HG02840 (cell line): ENCODE measurements around the gene SBNO2.

Experiments used
- ATAC-seq: cut with Tn5 transposase; IDR thresholded peaks from one replicate; pipeline ENCODE4 v1.9.1; 2021; ENCODE audit warnings: mild to moderate bottlenecking, moderate library complexity, moderate number of reproducible peaks; ENCODE audit not compliant: unreplicated experiment, low FRiP score

SBNO2 gene

GRCh38 chr19:1064661-1065605, 109.1 kb downstream of the SBNO2 start:
- ATAC-seq, result no peak

DNA sequence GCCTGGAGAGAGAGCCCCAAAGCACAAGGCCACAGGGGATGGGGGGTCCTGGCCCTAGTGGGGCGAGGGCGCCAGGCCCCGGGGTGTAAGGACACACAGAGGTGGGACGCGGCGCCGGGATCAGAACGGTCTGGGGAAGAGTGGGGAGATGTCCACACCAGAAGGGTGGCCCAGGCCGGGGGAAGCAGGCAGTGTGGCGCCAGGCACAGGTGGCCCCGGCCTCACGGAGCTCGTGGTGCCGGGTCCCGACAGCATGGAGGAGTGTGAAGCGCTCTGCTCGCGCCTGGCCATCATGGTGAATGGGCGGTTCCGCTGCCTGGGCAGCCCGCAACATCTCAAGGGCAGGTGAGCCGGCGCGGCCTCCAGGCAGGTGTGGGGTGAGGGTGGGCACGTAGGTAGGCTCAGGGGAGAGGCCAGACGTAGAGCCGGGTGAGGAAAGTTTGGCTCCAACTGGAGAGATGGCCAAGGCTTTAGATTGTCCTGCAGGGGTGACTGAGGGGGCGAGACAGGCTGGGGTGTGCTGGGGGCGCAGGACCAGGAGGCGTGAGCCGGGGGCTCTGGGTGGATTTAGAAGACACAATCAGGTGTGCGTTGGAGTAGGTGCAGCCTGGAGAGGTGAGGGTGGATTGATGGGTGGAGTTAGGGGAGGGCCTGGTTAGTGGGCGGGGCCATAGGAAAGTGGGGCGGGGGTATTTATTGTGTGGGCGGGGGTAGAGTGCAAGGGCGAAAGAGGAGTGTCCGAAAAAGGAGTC, 110.0 kb downstream of the SBNO2 start:
- no peak for ATAC-seq

- no peak for ATAC-seq
Observed at GRCh38 chr19:1063030-1063908, 110.8 kb downstream of the SBNO2 start.

GRCh38 chr19:1062387-1063029, 111.6 kb downstream of the SBNO2 start:
- no peak for ATAC-seq

- ATAC-seq, result no peak
Observed at GRCh38 chr19:1061987-1062386, 112.1 kb downstream of the SBNO2 start.

DNA sequence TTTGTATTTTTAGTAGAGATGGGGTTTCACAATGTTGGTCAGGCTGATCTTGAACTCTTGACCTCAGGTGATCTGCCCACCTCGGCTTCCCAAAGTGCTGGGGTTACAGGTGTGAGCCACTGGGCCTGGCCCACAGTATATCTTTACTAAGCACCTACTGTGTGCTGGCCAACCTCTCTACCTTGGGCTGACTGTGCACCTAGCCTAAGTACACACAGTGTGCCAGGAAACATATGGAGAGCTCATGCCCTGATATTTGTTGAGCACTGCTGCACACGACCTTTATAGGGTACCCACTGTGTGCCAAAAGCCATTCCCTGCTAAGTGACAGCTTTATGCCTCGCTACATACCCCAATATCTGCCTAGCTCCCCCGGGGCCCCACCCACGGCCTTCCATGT, 113.4 kb downstream of the SBNO2 start:
- ATAC-seq, result no peak

GRCh38 chr19:1058112-1058511, 116.0 kb downstream of the SBNO2 start:
- ATAC-seq, result no peak
